ENCODE measurements around the gene FAM118B.

- TF ChIP-seq CTCF (IDR thresholded peaks at IDR 0.05; ENCODE audit: low read depth, low read length) (no peak), MYC (IDR thresholded peaks at IDR 0.05; ENCODE audit: low read depth, low read length) (no peak), POLR2A (IDR thresholded peaks at IDR 0.05; ENCODE audit: extremely low read depth, insufficient read length) (no peak)
These were observed 5.9 kb downstream of the FAM118B start for GRCh38 chr11:126217491-126217890.
